NCI-H2107 treated with DMSO at 0.1 percent for 48 hours (cell line): Measurements from ENCODE around the gene GPD2.

Source experiments
- DNase-seq: peaks from one replicate; lab custom pipeline; 2025; ENCODE audit not compliant: unreplicated experiment; lab: John Stamatoyannopoulos, UW

The GPD2 gene

GRCh38 chr2:156435396-156435717 is 822 bp upstream of the GPD2 start:
- no peak for DNase-seq

- no peak for DNase-seq
Observed at GRCh38 chr2:156436497-156437085, 412 bp downstream of the GPD2 start.

GRCh38 chr2:156437272-156437930 is 1.2 kb downstream of the GPD2 start:
- no peak for DNase-seq

- DNase-seq: no peak
Observed at GRCh38 chr2:156437931-156438410, 1.8 kb downstream of the GPD2 start.

- DNase-seq: no peak
Observed at GRCh38 chr2:156443089-156443488, 6.9 kb downstream of the GPD2 start.

- DNase-seq: no peak
Observed at GRCh38 chr2:156445296-156446220, 9.4 kb downstream of the GPD2 start.

GRCh38 chr2:156447761-156448160 is 11.6 kb downstream of the GPD2 start:
- DNase-seq: no peak

GRCh38 chr2:156448766-156449165 is 12.6 kb downstream of the GPD2 start:
- DNase-seq: no peak

- no peak for DNase-seq
Observed at GRCh38 chr2:156452971-156453370, 16.8 kb downstream of the GPD2 start.

GRCh38 chr2:156455361-156455975 is 19.3 kb downstream of the GPD2 start:
- no peak for DNase-seq

- DNase-seq: peak; percentile 28
Observed at GRCh38 chr2:156456616-156457015, 20.4 kb downstream of the GPD2 start.

- no peak for DNase-seq
Observed at GRCh38 chr2:156457523-156458517, 21.6 kb downstream of the GPD2 start.

- DNase-seq: no peak
Observed at GRCh38 chr2:156459720-156460119, 23.5 kb downstream of the GPD2 start.

- DNase-seq: no peak
Observed at GRCh38 chr2:156464106-156464505, 27.9 kb downstream of the GPD2 start.

- DNase-seq: no peak
Observed at GRCh38 chr2:156465573-156465972, 29.4 kb downstream of the GPD2 start.

- DNase-seq: no peak
Observed at GRCh38 chr2:156466739-156467405, 30.7 kb downstream of the GPD2 start.

GRCh38 chr2:156470975-156471583 is 34.9 kb downstream of the GPD2 start:
- no peak for DNase-seq

- DNase-seq: no peak
Observed at GRCh38 chr2:156471762-156472161, 35.6 kb downstream of the GPD2 start.

GRCh38 chr2:156472686-156473085 is 36.5 kb downstream of the GPD2 start:
- DNase-seq: no peak
